Naive thymus-derived CD4-positive, alpha-beta T cell (primary cell): ENCODE results near the gene BCR. TPM values are rescaled to one million over a fixed set of nuclear protein-coding genes. Genes with fewer than 3 reads are reported as not detected.

Experiments used
- ATAC-seq: fragments of 150-1000 bp; cut with Tn5 transposase; 2 replicates; pipeline ENCODE4 v1.10.0; 2021; ENCODE audit warnings: mild to moderate bottlenecking, moderate library complexity
- CTCF ChIA-PET: fragments of 350-600 bp; sonication (Branson Sonifier 250); formaldehyde crosslinking; loops from one replicate; lab custom pipeline; 2021; ENCODE audit warnings: antibody characterized with exemption; lab: Charles Lee
- POLR2A ChIA-PET: fragments of 350-600 bp; sonication (Branson Sonifier 250); formaldehyde crosslinking; loops from one replicate; lab custom pipeline; 2021; ENCODE audit warnings: antibody characterized with exemption, inconsistent platforms; lab: Charles Lee
- DNase-seq, 9 donors: peaks; one replicate each; pipeline versions ENCODE4 v3.0.0 to v3.0.0-alpha.2; 2020 to 2022; ENCODE audit warnings: mixed read lengths in 1 of 9
- H3K27ac ChIP-seq: one replicate; pipeline ENCODE4 v1.7.0; 2013; ENCODE audit warnings: mild to moderate bottlenecking, low read depth, low read length, moderate library complexity
- H3K27me3 ChIP-seq, 2 donors: one replicate each; pipeline ENCODE4 v1.7.0; 2013; ENCODE audit warnings: low read length in 2 of 2, mild to moderate bottlenecking in 2 of 2, moderate library complexity in 2 of 2; ENCODE audit not compliant: control insufficient read depth in 2 of 2, insufficient read depth in 2 of 2
- H3K36me3 ChIP-seq, 3 experiments: 1 replicate in 2 of 3; 2 replicates in 1 of 3; pipeline ENCODE4 v1.7.0; 2013; ENCODE audit warnings: low read length in 3 of 3, mild to moderate bottlenecking in 3 of 3, moderate library complexity in 1 of 3; ENCODE audit not compliant: insufficient read depth in 3 of 3, control insufficient read depth in 2 of 3
- H3K4me1 ChIP-seq, 2 donors: one replicate each; pipeline ENCODE4 v1.7.0; 2013; ENCODE audit warnings: low read length in 2 of 2, mild to moderate bottlenecking in 2 of 2, moderate library complexity in 1 of 2; ENCODE audit not compliant: control insufficient read depth in 2 of 2, insufficient read depth in 2 of 2
- H3K4me3 ChIP-seq: 2 replicates; pipeline ENCODE4 v1.7.0; 2013; ENCODE audit warnings: mild to moderate bottlenecking, low read length
- H3K9me3 ChIP-seq, 3 experiments: 1 replicate in 2 of 3; 2 replicates in 1 of 3; pipeline ENCODE4 v1.7.0; 2013; ENCODE audit warnings: low read length in 3 of 3; ENCODE audit not compliant: control insufficient read depth in 2 of 3
- H3K27ac Mint-ChIP-seq, 9 donors: one replicate each; pipeline ENCODE4 v1.8.0; 2020 to 2022; ENCODE audit warnings: mixed read lengths in 9 of 9, mild to moderate bottlenecking in 8 of 9, moderate library complexity in 5 of 9, inconsistent platforms in 2 of 9
- H3K27me3 Mint-ChIP-seq, 5 donors: one replicate each; pipeline ENCODE4 v1.8.0; 2021 to 2022; ENCODE audit warnings: mixed read lengths in 5 of 5, mild to moderate bottlenecking in 1 of 5
- H3K36me3 Mint-ChIP-seq, 5 donors: one replicate each; pipeline ENCODE4 v1.8.0; 2020 to 2022; ENCODE audit warnings: mixed read lengths in 5 of 5, mild to moderate bottlenecking in 3 of 5, inconsistent platforms in 1 of 5
- H3K4me1 Mint-ChIP-seq, 7 donors: one replicate each; pipeline ENCODE4 v1.8.0; 2020 to 2022; ENCODE audit warnings: mixed read lengths in 7 of 7, mild to moderate bottlenecking in 3 of 7, inconsistent platforms in 1 of 7
- H3K4me3 Mint-ChIP-seq, 10 donors: one replicate each; pipeline ENCODE4 v1.8.0; 2020 to 2022; ENCODE audit warnings: mild to moderate bottlenecking in 10 of 10, mixed read lengths in 10 of 10, moderate library complexity in 6 of 10, inconsistent platforms in 2 of 10
- H3K9me3 Mint-ChIP-seq, 11 donors: one replicate each; pipeline ENCODE4 v1.8.0; 2020 to 2022; ENCODE audit warnings: mixed read lengths in 11 of 11, mild to moderate bottlenecking in 4 of 11, inconsistent platforms in 1 of 11, moderate library complexity in 1 of 11
- intact Hi-C, 2 donors: fragments of 100-400 bp; cut with micrococcal nuclease; formaldehyde crosslinking; loops; one replicate each; pipeline ENCODE4 v1.15.1; 2023
- polyA plus RNA-seq, 2 donors: library from polyadenylated mRNA; unstranded; fragments of 300-500 nt; fragmentation: Illumina TruSeq; gene quantifications; one replicate each; pipeline ENCODE4 v1.2.3, GENCODE V29; 2021
- total RNA-seq, 6 experiments: library from RNA in 5 of 6; stranded (reverse) in 5 of 6; gene quantifications; 1 replicate in 5 of 6; 2 replicates in 1 of 6; pipeline ENCODE4 v1.2.3 and lab custom pipeline; 2021 to 2026

BCR gene
- total and polyA plus RNA-seq, 7 experiments from 2014 or later: 6.1 to 103 (median 83.8) TPM

- Mint-ChIP-seq H3K9me3 (peaks cover 0 to 2% (median 0%) of the 10 kb centered on the region in 11 donors), H3K36me3 (peaks cover 0 to 7% (median 1%) of the 10 kb centered on the region in 5 donors), H3K27me3 (no peaks in the 10 kb centered on the region), H3K27ac (peak overlapping the region; percentile 40 to 86 (median 61)), H3K4me1 (peaks cover 0 to 29% (median 9%) of the 10 kb centered on the region in 7 donors), H3K4me3 (no peak overlapping the region)
- peaks cover 0 to 79% (median 15%) of the 10 kb centered on the region in 3 experiments for H3K36me3 ChIP-seq
- H3K4me1 ChIP-seq: peaks cover 7 to 27% of the 10 kb centered on the region in 2 donors
- H3K4me3 ChIP-seq: no peak overlapping the region
- ATAC-seq: no peak
- H3K27me3 ChIP-seq: no peaks in the 10 kb centered on the region
- no peaks in the 10 kb centered on the region for H3K9me3 ChIP-seq
- CTCF ChIA-PET: interaction anchor here (1.9 kb wide), 1 partner anchor 102 kb away, joined by 14 read pairs; no protein-coding TSS in a partner anchor
- intact Hi-C loops: loop anchor here (2.0 to 10.0 kb wide), 3 partner anchors 37 to 105 kb away; no protein-coding TSS in a partner anchor
- peak overlapping the region; percentile 10 for H3K27ac ChIP-seq
- POLR2A ChIA-PET: no interaction called here
- DNase-seq: no peak
These were observed 99.5 kb downstream of the BCR start for GRCh38 chr22:23279781-23280180.

GRCh38 chr22:23280356-23281052 is 100.2 kb downstream of the BCR start:
- CTCF ChIA-PET: interaction anchor here (1.4 to 2.0 kb wide), 4 partner anchors 8 to 103 kb away, joined by 8 to 69 read pairs (median 12); partner anchors contain the start of gene BCR
- POLR2A ChIA-PET: no interaction called here
- H3K36me3 ChIP-seq: peaks cover 0 to 79% (median 17%) of the 10 kb centered on the region in 3 experiments
- Mint-ChIP-seq H3K4me1 (peaks cover 0 to 29% (median 9%) of the 10 kb centered on the region in 7 donors), H3K9me3 (peaks cover 0 to 2% (median 0%) of the 10 kb centered on the region in 11 donors), H3K27ac (peak overlapping the region in 8 of 9 donors; percentile 14 to 66 (median 54)), H3K4me3 (no peak overlapping the region), H3K36me3 (peaks cover 0 to 12% (median 1%) of the 10 kb centered on the region in 5 donors), H3K27me3 (no peaks in the 10 kb centered on the region)
- DNase-seq: no peak
- intact Hi-C loops: loop anchor here (1.0 to 10.0 kb wide), 4 partner anchors 38 to 104 kb away; no protein-coding TSS in a partner anchor
- no peaks in the 10 kb centered on the region for H3K27me3 ChIP-seq
- H3K27ac ChIP-seq: no peak overlapping the region
- H3K9me3 ChIP-seq: no peaks in the 10 kb centered on the region
- ATAC-seq: no peak
- peaks cover 7 to 27% of the 10 kb centered on the region in 2 donors for H3K4me1 ChIP-seq
- no peak overlapping the region for H3K4me3 ChIP-seq

- Histone ChIP-seq H3K9me3 (no peaks in the 10 kb centered on the region), H3K27me3 (no peaks in the 10 kb centered on the region), H3K4me1 (peaks cover 7 to 27% of the 10 kb centered on the region in 2 donors), H3K36me3 (peaks cover 0 to 80% (median 17%) of the 10 kb centered on the region in 3 experiments), H3K4me3 (no peak overlapping the region), H3K27ac (no peak overlapping the region)
- H3K27ac Mint-ChIP-seq: peak overlapping the region in 5 of 9 donors; percentile 6 to 66 (median 54)
- H3K4me3 Mint-ChIP-seq: no peak overlapping the region
- H3K9me3 Mint-ChIP-seq: peaks cover 0 to 2% (median 0%) of the 10 kb centered on the region in 11 donors
- no peaks in the 10 kb centered on the region for H3K27me3 Mint-ChIP-seq
- ChIA-PET POLR2A (interaction anchor here (1.6 kb wide), 1 partner anchor 99 kb away, joined by 9 read pairs; no protein-coding TSS in a partner anchor), CTCF (interaction anchor here (1.4 to 2.3 kb wide), 6 partner anchors 8 to 321 kb away, joined by 5 to 69 read pairs (median 10); partner anchors contain the start of gene BCR)
- ATAC-seq (no peak), DNase-seq (no peak)
- peaks cover 0 to 10% (median 0%) of the 10 kb centered on the region in 5 donors for H3K36me3 Mint-ChIP-seq
- H3K4me1 Mint-ChIP-seq: peaks cover 0 to 29% (median 9%) of the 10 kb centered on the region in 7 donors
- intact Hi-C loops: loop anchor here (1.0 to 10.0 kb wide), 4 partner anchors 38 to 104 kb away; no protein-coding TSS in a partner anchor
These were observed 100.7 kb downstream of the BCR start for GRCh38 chr22:23281053-23281405.

DNA sequence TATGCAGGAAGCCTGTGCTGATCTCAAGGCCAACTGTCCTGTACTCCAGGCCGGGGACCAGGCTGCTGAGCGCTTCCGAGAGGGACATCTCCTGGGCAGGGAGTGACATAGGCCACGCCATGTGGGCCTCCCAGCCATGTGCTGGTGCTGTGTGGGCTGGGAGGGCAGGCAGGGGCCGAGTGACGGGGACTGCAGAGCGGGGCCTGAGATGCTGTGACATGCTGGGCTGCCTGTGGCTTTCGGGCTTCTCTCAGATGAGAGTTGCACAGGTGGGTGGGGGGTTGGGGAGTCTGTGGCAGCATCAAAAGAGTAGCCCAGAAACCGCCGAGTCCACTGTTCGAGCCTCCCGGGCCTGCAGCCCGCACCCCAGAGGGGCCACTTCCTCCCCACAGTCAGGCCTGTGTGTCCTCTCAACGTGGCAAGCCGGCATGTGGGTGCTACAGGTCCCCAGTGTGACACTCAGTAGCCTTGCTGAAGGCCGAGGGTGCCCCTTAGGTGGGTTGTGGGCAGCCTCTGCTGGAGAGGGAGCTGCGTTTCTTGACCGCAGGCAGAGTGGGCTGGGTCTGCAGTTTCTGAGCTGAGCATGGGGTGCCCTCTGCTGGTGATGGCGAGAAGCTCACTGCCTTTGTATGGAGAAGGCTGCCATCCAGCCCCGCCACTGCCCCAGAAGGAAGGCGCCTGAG is 101.2 kb downstream of the BCR start:
- Histone ChIP-seq H3K27ac (no peak overlapping the region), H3K4me3 (no peak overlapping the region), H3K36me3 (peaks cover 0 to 82% (median 17%) of the 10 kb centered on the region in 3 experiments), H3K4me1 (peaks cover 7 to 27% of the 10 kb centered on the region in 2 donors), H3K27me3 (no peaks in the 10 kb centered on the region), H3K9me3 (no peaks in the 10 kb centered on the region)
- ChIA-PET CTCF (interaction anchor here (0.8 to 2.3 kb wide), 18 partner anchors 9 to 324 kb away, joined by 3 to 69 read pairs (median 5); partner anchors contain the start of gene BCR), POLR2A (interaction anchor here (0.6 to 1.6 kb wide), 4 partner anchors 96 to 138 kb away, joined by 3 to 9 read pairs (median 6); no protein-coding TSS in a partner anchor)
- peak; percentile 57 to 80 (median 73) for DNase-seq
- peak; percentile 86 for ATAC-seq
- Mint-ChIP-seq H3K36me3 (peaks cover 0 to 12% (median 0%) of the 10 kb centered on the region in 5 donors), H3K27me3 (no peaks in the 10 kb centered on the region), H3K27ac (no peak overlapping the region), H3K4me1 (peaks cover 0 to 29% (median 9%) of the 10 kb centered on the region in 7 donors), H3K9me3 (peaks cover 0 to 2% (median 0%) of the 10 kb centered on the region in 11 donors), H3K4me3 (no peak overlapping the region)
- intact Hi-C loops: loop anchor here (1.0 to 10.0 kb wide), 7 partner anchors 39 to 322 kb away; no protein-coding TSS in a partner anchor

- POLR2A ChIA-PET: interaction anchor here (0.6 to 1.6 kb wide), 4 partner anchors 96 to 138 kb away, joined by 3 to 9 read pairs (median 6); no protein-coding TSS in a partner anchor
- H3K27ac Mint-ChIP-seq: no peak overlapping the region
These were observed 101.8 kb downstream of the BCR start for GRCh38 chr22:23282089-23282501.

More at GRCh38 chr22:23282089-23282501, 101.8 kb downstream of the BCR start:
- H3K9me3 Mint-ChIP-seq: peaks cover 0 to 2% (median 0%) of the 10 kb centered on the region in 11 donors
- Histone ChIP-seq H3K27me3 (no peaks in the 10 kb centered on the region), H3K9me3 (no peaks in the 10 kb centered on the region), H3K4me1 (peaks cover 7 to 27% of the 10 kb centered on the region in 2 donors), H3K4me3 (no peak overlapping the region), H3K27ac (no peak overlapping the region), H3K36me3 (peaks cover 0 to 83% (median 14%) of the 10 kb centered on the region in 3 experiments)
- DNase-seq (no peak), ATAC-seq (no peak)
- intact Hi-C loops: loop anchor here (1.0 to 10.0 kb wide), 5 partner anchors 40 to 323 kb away; no protein-coding TSS in a partner anchor
- no peak overlapping the region for H3K4me3 Mint-ChIP-seq
- H3K4me1 Mint-ChIP-seq: peaks cover 0 to 29% (median 9%) of the 10 kb centered on the region in 7 donors
- CTCF ChIA-PET: interaction anchor here (0.8 to 2.3 kb wide), 18 partner anchors 9 to 325 kb away, joined by 3 to 69 read pairs (median 5); partner anchors contain the start of gene BCR
- no peaks in the 10 kb centered on the region for H3K27me3 Mint-ChIP-seq
- H3K36me3 Mint-ChIP-seq: peaks cover 0 to 18% (median 0%) of the 10 kb centered on the region in 5 donors
